Sigmoid colon (tissue), 7 donors: ENCODE measurements around the gene ATP1A2. TPM values are rescaled to one million over a fixed set of nuclear protein-coding genes. Genes with fewer than 3 reads are reported as not detected.
A peak's percentile ranks its signal among the peaks of the same experiment; 100 is the strongest.

Source experiments
- DNase-seq: peaks from one replicate; pipeline ENCODE4 v3.0.0-alpha.2; 2019
- H3K27ac ChIP-seq, 4 donors: fragments of 200-600 bp; sonication (generic); one replicate each; pipeline ENCODE4 v1.5.1; 2016 to 2019; ENCODE audit warnings: mild to moderate bottlenecking in 1 of 4
- H3K27me3 ChIP-seq, 3 donors: fragments of 200-600 bp; sonication (generic); one replicate each; pipeline ENCODE4 v1.5.1; 2019; ENCODE audit warnings: mild to moderate bottlenecking in 1 of 3
- H3K36me3 ChIP-seq, 4 donors: fragments of 200-600 bp; sonication (generic); one replicate each; pipeline ENCODE4 v1.5.1; 2016 to 2019
- H3K4me1 ChIP-seq, 4 donors: fragments of 200-600 bp; sonication (generic); one replicate each; pipeline ENCODE4 v1.5.1; 2017 to 2019
- H3K4me3 ChIP-seq, 4 donors: fragments of 200-600 bp; sonication (generic); one replicate each; pipeline ENCODE4 v1.5.1; 2017 to 2019; ENCODE audit warnings: mild to moderate bottlenecking in 2 of 4, moderate library complexity in 1 of 4
- H3K9me3 ChIP-seq, 4 donors: fragments of 200-600 bp in 3 of 4; sonication (generic) in 3 of 4; one replicate each; pipeline versions ENCODE4 v1.5.1 to v1.6.1; 2013 to 2019
- CTCF ChIP-seq, 4 experiments: fragments of 450-650 bp in 3 of 4; fragments of 200-600 bp in 1 of 4; IDR thresholded peaks; one replicate each; pipeline ENCODE4 v1.5.1; 2016 to 2019; ENCODE audit warnings: antibody characterized with exemption in 4 of 4, mild to moderate bottlenecking in 3 of 4, moderate library complexity in 2 of 4
- EP300 ChIP-seq, 4 donors: sonication (generic); formaldehyde crosslinking; IDR thresholded peaks; one replicate each; pipeline ENCODE4 v1.6.1; 2017; ENCODE audit warnings: antibody characterized with exemption in 4 of 4
- POLR2A ChIP-seq, 2 donors: fragments of 450-650 bp; IDR thresholded peaks; one replicate each; pipeline ENCODE4 v1.6.1; 2016; ENCODE audit warnings: antibody characterized with exemption in 2 of 2, mild to moderate bottlenecking in 2 of 2, moderate library complexity in 2 of 2
- POLR2AphosphoS5 ChIP-seq, 4 donors: sonication (generic); formaldehyde crosslinking; IDR thresholded peaks; one replicate each; pipeline ENCODE4 v1.6.1; 2017; ENCODE audit warnings: antibody characterized with exemption in 4 of 4
- WGBS, 2 donors: extraction: QIAGEN DNeasy Blood & Tissue Kit; methylation state at CpG; one replicate each; pipeline ENCODE4 v1.1.7; 2013; 5-methylcytosine and 5-hydroxymethylcytosine counted together
- intact Hi-C: fragments of 100-400 bp; cut with DNase I; formaldehyde crosslinking; loops from one replicate; pipeline ENCODE4 v1.15.1; 2023
- polyA plus RNA-seq, 3 donors: library from polyadenylated mRNA; stranded (reverse); fragments of 200-250 nt; gene quantifications; one replicate each; pipeline ENCODE4 v1.2.3, GENCODE V29; 2013
- total RNA-seq, 4 donors: library from RNA; depleted of rRNA; stranded (reverse); fragments of >200 nt; gene quantifications; one replicate each; pipeline ENCODE4 v1.1.0, GENCODE V29; 2016
- donor health status: healthy with polysubstance abuse.
- donor health status: Bipolar disorder and iron deficiency.
- donor health status: healthy.

ATP1A2 gene
- total and polyA plus RNA-seq, 7 donors: 0.92 to 153 (median 60.7) TPM

DNA sequence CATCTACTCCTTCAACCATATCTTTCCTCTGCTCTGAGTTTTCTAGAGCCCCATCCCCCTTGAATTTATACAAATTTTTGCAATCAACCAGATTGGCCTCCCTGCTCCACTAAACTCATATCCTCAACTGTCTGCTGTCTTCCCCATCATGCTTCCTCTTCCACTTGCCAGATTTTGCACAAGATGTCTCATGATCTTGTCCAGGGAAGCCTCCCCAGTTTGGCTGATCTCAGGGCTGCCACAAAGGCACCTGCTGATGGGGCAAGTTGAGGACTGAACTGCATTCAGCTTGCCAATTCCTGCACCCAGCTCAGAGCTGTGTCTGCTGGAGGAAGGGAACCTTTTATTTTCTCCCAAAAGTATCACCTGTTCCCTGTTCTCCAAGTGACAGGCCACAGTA is 38.1 kb upstream of the ATP1A2 start:
- TF ChIP-seq POLR2AphosphoS5 (IDR thresholded peaks at IDR 0.05) (no peak), EP300 (IDR thresholded peaks at IDR 0.05) (no peak), CTCF (IDR thresholded peaks at IDR 0.05) (no peak), POLR2A (IDR thresholded peaks at IDR 0.05) (no peak)
- DNase-seq: no peak
- Histone ChIP-seq H3K36me3 (no peaks in the 10 kb centered on the region), H3K9me3 (no peaks in the 10 kb centered on the region), H3K27me3 (peaks cover 0 to 29% (median 24%) of the 10 kb centered on the region in 3 donors), H3K4me1 (no peaks in the 10 kb centered on the region), H3K4me3 (no peak overlapping the region), H3K27ac (no peak overlapping the region)
- intact Hi-C loops: no loop called here

DNA sequence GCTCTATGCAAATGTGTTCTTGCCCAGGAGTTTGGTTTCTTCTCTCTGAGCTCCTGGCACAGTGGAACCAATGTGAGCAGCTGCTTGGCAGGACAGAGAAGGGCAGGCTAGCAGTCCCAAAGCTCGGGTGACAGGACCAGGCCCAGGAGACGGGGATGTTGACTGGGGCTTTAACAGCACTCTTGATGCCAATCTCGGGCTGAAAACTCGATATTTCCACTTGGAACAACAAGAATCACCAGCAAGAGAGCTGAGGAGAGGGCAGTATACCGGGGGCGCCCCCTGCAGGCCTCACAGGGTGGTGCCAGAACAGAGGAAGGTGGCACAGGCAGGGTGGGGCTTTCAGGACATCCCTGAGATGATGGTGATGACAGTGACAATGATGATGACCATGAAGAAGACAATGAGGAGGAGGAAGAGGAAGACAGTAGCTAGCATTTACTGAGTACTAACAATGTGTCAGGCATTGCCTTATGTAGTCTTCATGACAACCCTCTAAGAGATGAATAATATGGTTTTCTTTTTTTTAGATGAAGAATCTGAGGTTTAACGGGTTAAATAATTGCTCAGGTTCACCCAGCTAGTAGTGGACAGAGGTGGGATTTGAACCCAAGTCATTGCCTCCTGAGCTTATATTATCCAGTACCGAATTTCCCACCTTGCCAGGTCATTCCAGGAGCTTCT is 36.9 kb upstream of the ATP1A2 start:
- Histone ChIP-seq H3K27me3 (peaks cover 0 to 40% (median 24%) of the 10 kb centered on the region in 3 donors), H3K27ac (no peak overlapping the region), H3K36me3 (no peaks in the 10 kb centered on the region), H3K4me1 (peaks cover 0 to 3% (median 2%) of the 10 kb centered on the region in 4 donors), H3K4me3 (no peak overlapping the region), H3K9me3 (no peaks in the 10 kb centered on the region)
- TF ChIP-seq EP300 (IDR thresholded peaks at IDR 0.05) (no peak), POLR2AphosphoS5 (IDR thresholded peaks at IDR 0.05) (no peak), POLR2A (IDR thresholded peaks at IDR 0.05) (no peak), CTCF (IDR thresholded peaks at IDR 0.05) (peak; percentile 10 to 62 (median 54))
- WGBS, 2 donors: 17 to 23% methylated on average over 8 of the region's 8 CpGs
- no peak for DNase-seq
- intact Hi-C loops: no loop called here

DNA sequence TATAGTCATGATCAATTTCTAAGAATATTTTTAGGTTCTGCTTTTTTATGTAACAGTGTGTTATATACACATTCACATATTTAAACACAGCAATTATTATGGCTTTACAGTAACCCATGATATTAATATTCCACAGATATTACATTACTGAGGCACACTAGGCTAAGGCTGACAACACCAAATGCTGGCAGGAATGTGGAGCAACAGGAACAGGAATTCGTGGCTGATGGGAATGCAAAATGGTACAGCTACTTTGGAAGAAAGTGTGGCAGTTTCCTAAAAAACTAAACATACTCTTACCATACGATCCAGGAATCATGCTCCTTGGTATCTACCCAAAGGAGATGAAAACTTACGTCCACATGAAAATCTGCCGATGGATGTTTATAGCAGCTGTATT is 36.1 kb upstream of the ATP1A2 start:
- Histone ChIP-seq H3K27ac (no peak overlapping the region), H3K36me3 (no peaks in the 10 kb centered on the region), H3K9me3 (no peaks in the 10 kb centered on the region), H3K4me3 (no peak overlapping the region), H3K27me3 (peaks cover 0 to 48% (median 24%) of the 10 kb centered on the region in 3 donors), H3K4me1 (peaks cover 0 to 10% (median 8%) of the 10 kb centered on the region in 4 donors)
- intact Hi-C loops: no loop called here
- DNase-seq: no peak
- WGBS, 2 donors: 61 to 73% methylated on average over 4 of the region's 4 CpGs
- TF ChIP-seq POLR2AphosphoS5 (IDR thresholded peaks at IDR 0.05): no peak
- no peak for TF ChIP-seq EP300 (IDR thresholded peaks at IDR 0.05)
- no peak for TF ChIP-seq POLR2A (IDR thresholded peaks at IDR 0.05)
- TF ChIP-seq CTCF (IDR thresholded peaks at IDR 0.05): no peak

GRCh38 chr1:160080381-160081100 is 35.0 kb upstream of the ATP1A2 start:
- TF ChIP-seq POLR2AphosphoS5 (IDR thresholded peaks at IDR 0.05) (no peak), CTCF (IDR thresholded peaks at IDR 0.05) (no peak), POLR2A (IDR thresholded peaks at IDR 0.05) (no peak), EP300 (IDR thresholded peaks at IDR 0.05) (no peak)
- Histone ChIP-seq H3K27ac (no peak overlapping the region), H3K9me3 (no peaks in the 10 kb centered on the region), H3K4me1 (peaks cover 0 to 12% (median 9%) of the 10 kb centered on the region in 4 donors), H3K36me3 (no peaks in the 10 kb centered on the region), H3K27me3 (peaks cover 0 to 48% (median 24%) of the 10 kb centered on the region in 3 donors), H3K4me3 (no peak overlapping the region)
- intact Hi-C loops: no loop called here
- no peak for DNase-seq
- 31 to 62% methylated on average over 6 of the region's 6 CpGs for WGBS, 2 donors
